HEK293T (cell line): Measurements from ENCODE around the gene HPS1.

Source experiments
- CTCF ChIA-PET: fragments of 350-600 bp; formaldehyde crosslinking; extraction: SDS; loops from one replicate; lab custom pipeline; 2021; ENCODE audit warnings: antibody characterized with exemption, inconsistent platforms; lab: Yijun Ruan, JAX
- POLR2A ChIA-PET: fragments of 350-600 bp; formaldehyde crosslinking; extraction: SDS; loops from one replicate; lab custom pipeline; 2020; ENCODE audit warnings: antibody characterized with exemption, inconsistent platforms; lab: Yijun Ruan, JAX
- DNase-seq: peaks from one replicate; pipeline ENCODE4 v3.0.0; 2012; ENCODE audit warnings: mixed read lengths; ENCODE audit errors: extremely low spot score
- ARNT ChIP-seq: fragments of 450-650 bp; IDR thresholded peaks from 2 replicates; pipeline ENCODE4 v1.6.1; 2017; ENCODE audit warnings: mild to moderate bottlenecking
- BHLHE40 ChIP-seq: fragments of 450-650 bp; IDR thresholded peaks from 2 replicates; pipeline ENCODE4 v1.6.1; 2016; ENCODE audit warnings: mild to moderate bottlenecking, moderate library complexity, borderline replicate concordance
- CTBP1 ChIP-seq: fragments of 450-650 bp; IDR thresholded peaks from 2 replicates; pipeline ENCODE4 v1.6.1; 2016; ENCODE audit warnings: borderline replicate concordance
- ELF4 ChIP-seq: fragments of 450-650 bp; IDR thresholded peaks from 2 replicates; pipeline ENCODE4 v1.6.1; 2017; ENCODE audit warnings: antibody characterized with exemption
- FOXA1 ChIP-seq: fragments of 450-650 bp; IDR thresholded peaks from 2 replicates; pipeline ENCODE4 v1.6.1; 2016; ENCODE audit warnings: mild to moderate bottlenecking
- FOXK2 ChIP-seq: fragments of 450-650 bp; IDR thresholded peaks from 2 replicates; pipeline ENCODE4 v1.6.1; 2016; ENCODE audit warnings: mild to moderate bottlenecking
- FOXM1 ChIP-seq: fragments of 450-650 bp; IDR thresholded peaks from 2 replicates; pipeline ENCODE4 v1.6.1; 2017; ENCODE audit warnings: mild to moderate bottlenecking, borderline replicate concordance
- HDGF ChIP-seq: fragments of 450-650 bp; IDR thresholded peaks from 2 replicates; pipeline ENCODE4 v1.6.1; 2017; ENCODE audit warnings: antibody characterized with exemption, borderline replicate concordance
- L3MBTL2 ChIP-seq: fragments of 450-650 bp; conservative IDR thresholded peaks from 2 replicates; pipeline ENCODE4 v1.6.1; 2016; ENCODE audit warnings: mild to moderate bottlenecking
- LEF1 ChIP-seq: fragments of 450-650 bp; IDR thresholded peaks from 2 replicates; pipeline ENCODE4 v1.6.1; 2017; ENCODE audit warnings: mild to moderate bottlenecking, borderline replicate concordance
- NFRKB ChIP-seq: fragments of 450-650 bp; IDR thresholded peaks from 2 replicates; pipeline ENCODE4 v1.6.1; 2016; ENCODE audit warnings: mild to moderate bottlenecking, moderate library complexity
- PKNOX1 ChIP-seq: fragments of 450-650 bp; IDR thresholded peaks from 2 replicates; pipeline ENCODE4 v1.6.1; 2016
- SP1 ChIP-seq: fragments of 450-650 bp; IDR thresholded peaks from 2 replicates; pipeline ENCODE4 v1.6.1; 2017
- SUZ12 ChIP-seq: fragments of 450-650 bp; IDR thresholded peaks from 2 replicates; pipeline ENCODE4 v1.6.1; 2016; ENCODE audit warnings: mild to moderate bottlenecking
- TARDBP ChIP-seq: fragments of 450-650 bp; IDR thresholded peaks from 2 replicates; pipeline ENCODE4 v1.6.1; 2016
- ZNF384 ChIP-seq: fragments of 450-650 bp; IDR thresholded peaks from 2 replicates; pipeline ENCODE4 v1.6.1; 2016

The HPS1 gene

GRCh38 chr10:98446151-98446660 is 529 bp downstream of the HPS1 start:
- ChIA-PET POLR2A (interaction anchor here (0.9 kb wide), 1 partner anchor 12 kb away, joined by 4 read pairs; no protein-coding TSS in a partner anchor), CTCF (no interaction called here)
- TF ChIP-seq ELF4: no peak
- TF ChIP-seq FOXK2: no peak
- TF ChIP-seq LEF1: no peak
- TF ChIP-seq ARNT: no peak
- TF ChIP-seq NFRKB: no peak
- no peak for TF ChIP-seq ZNF384
- no peak for TF ChIP-seq HDGF
- TF ChIP-seq L3MBTL2: no peak
- TF ChIP-seq SUZ12: no peak
- no peak for TF ChIP-seq CTBP1
- no peak for TF ChIP-seq BHLHE40
- no peak for TF ChIP-seq PKNOX1
- TF ChIP-seq TARDBP: no peak
- no peak for TF ChIP-seq SP1
- TF ChIP-seq FOXM1: no peak
- TF ChIP-seq FOXA1: no peak
- peak; percentile 59 for DNase-seq

- CTCF ChIA-PET: no interaction called here
- DNase-seq: no peak
- POLR2A ChIA-PET: no interaction called here
- no peak for TF ChIP-seq SUZ12
These were observed 1.4 kb downstream of the HPS1 start for GRCh38 chr10:98445200-98445812.

- TF ChIP-seq ARNT (no peak), FOXM1 (no peak), ZNF384 (no peak), L3MBTL2 (no peak), ELF4 (no peak)
- ChIA-PET CTCF (interaction anchor here (1.1 kb wide), 1 partner anchor 19 kb away, joined by 4 read pairs; no protein-coding TSS in a partner anchor), POLR2A (interaction anchor here (0.9 kb wide), 1 partner anchor 19 kb away, joined by 3 read pairs; no protein-coding TSS in a partner anchor)
- no peak for DNase-seq
These were observed 2.3 kb downstream of the HPS1 start for GRCh38 chr10:98444314-98445006.

- no peak for TF ChIP-seq SUZ12
- TF ChIP-seq TARDBP: no peak
- TF ChIP-seq BHLHE40: no peak
- no peak for TF ChIP-seq ARNT
- no peak for TF ChIP-seq CTBP1
- no peak for TF ChIP-seq FOXM1
- no peak for TF ChIP-seq SP1
- no peak for TF ChIP-seq FOXA1
These were observed 8.0 kb downstream of the HPS1 start for GRCh38 chr10:98438715-98439114.

GRCh38 chr10:98436704-98437103 is 10.0 kb downstream of the HPS1 start:
- DNase-seq: no peak
- ChIA-PET CTCF (no interaction called here), POLR2A (no interaction called here)
- TF ChIP-seq SP1 (no peak), ELF4 (no peak), NFRKB (no peak), L3MBTL2 (no peak), CTBP1 (no peak), LEF1 (no peak), ARNT (no peak), FOXK2 (no peak), FOXA1 (no peak), FOXM1 (no peak), BHLHE40 (no peak), SUZ12 (no peak), ZNF384 (no peak)

More at GRCh38 chr10:98438715-98439114, 8.0 kb downstream of the HPS1 start:
- ChIA-PET CTCF (no interaction called here), POLR2A (no interaction called here)
- DNase-seq: no peak

- ChIA-PET POLR2A (interaction anchor here (0.6 kb wide), 1 partner anchor 996 kb away, joined by 3 read pairs; the partner anchor contains the start of gene GOT1), CTCF (interaction anchor here (2.0 kb wide), 1 partner anchor 10 kb away, joined by 8 read pairs; no protein-coding TSS in a partner anchor)
- TF ChIP-seq BHLHE40 (no peak), CTBP1 (no peak), ELF4 (no peak), L3MBTL2 (no peak), TARDBP (no peak), NFRKB (no peak), FOXA1 (no peak)
- DNase-seq: no peak
These were observed 11.6 kb downstream of the HPS1 start for GRCh38 chr10:98435178-98435577.

GRCh38 chr10:98433881-98434732 is 12.6 kb downstream of the HPS1 start:
- ChIA-PET POLR2A (interaction anchor here (1.7 kb wide), 1 partner anchor 12 kb away, joined by 4 read pairs; no protein-coding TSS in a partner anchor), CTCF (interaction anchor here (2.0 kb wide), 1 partner anchor 9 kb away, joined by 8 read pairs; no protein-coding TSS in a partner anchor)
- no peak for DNase-seq
- TF ChIP-seq ZNF384 (no peak), ARNT (no peak), FOXM1 (no peak), BHLHE40 (no peak), FOXK2 (no peak), LEF1 (no peak), SP1 (no peak), SUZ12 (no peak), ELF4 (no peak), FOXA1 (no peak), L3MBTL2 (no peak), TARDBP (no peak), HDGF (no peak), CTBP1 (no peak), PKNOX1 (no peak), NFRKB (no peak)
